Activated T-helper 2 cell treated with anti-CD3 and anti-CD28 coated beads, Interferon-gamma antibody, Interleukin-2, Interleukin-4, amounts not matched to agents 10 μg/mL and 5 μg/mL and 100 μg/mL, durations not matched to agents 14 hours and 24 hours and 36 hours (primary cell): ENCODE results near the gene RWDD1. TPM values are rescaled to one million over a fixed set of nuclear protein-coding genes. Genes with fewer than 3 reads are reported as not detected.

Experiments
- DNase-seq: peaks from one replicate; pipeline ENCODE4 v3.0.0; 2021; ENCODE audit warnings: low spot score
- H3K27ac Mint-ChIP-seq: one replicate; pipeline ENCODE4 v1.8.0; 2021; ENCODE audit warnings: mixed read lengths
- H3K27me3 Mint-ChIP-seq: one replicate; pipeline ENCODE4 v1.8.0; 2021; ENCODE audit warnings: low read depth, mixed read lengths
- H3K36me3 Mint-ChIP-seq: one replicate; pipeline ENCODE4 v1.8.0; 2021; ENCODE audit warnings: low read depth, mixed read lengths
- H3K4me1 Mint-ChIP-seq: one replicate; pipeline ENCODE4 v1.8.0; 2021; ENCODE audit warnings: low read depth, mixed read lengths
- H3K4me3 Mint-ChIP-seq: one replicate; pipeline ENCODE4 v1.8.0; 2021; ENCODE audit warnings: low read depth, mild to moderate bottlenecking, moderate library complexity, mixed read lengths
- H3K9me3 Mint-ChIP-seq: one replicate; pipeline ENCODE4 v1.8.0; 2021; ENCODE audit warnings: mixed read lengths
- intact Hi-C: fragments of 100-400 bp; cut with micrococcal nuclease; formaldehyde crosslinking; loops from one replicate; pipeline ENCODE4 v1.15.1; 2023
- total RNA-seq: library from RNA; stranded (reverse); gene quantifications from 2 replicates; pipeline ENCODE4 v1.2.3, GENCODE V29; 2022

Gene RWDD1
- total RNA-seq, 1 donor from 2014 or later = 42.1 TPM

- DNase-seq = no peak
- intact Hi-C loops = no loop called here
- no peak overlapping the region for H3K4me3 Mint-ChIP-seq
- no peaks in the 10 kb centered on the region for H3K4me1 Mint-ChIP-seq
- H3K27me3 Mint-ChIP-seq = peaks cover 53% of the 10 kb centered on the region
- no peaks in the 10 kb centered on the region for H3K9me3 Mint-ChIP-seq
- no peaks in the 10 kb centered on the region for H3K36me3 Mint-ChIP-seq
- H3K27ac Mint-ChIP-seq = no peak overlapping the region
Measured at GRCh38 chr6:116542426-116542825, 28.9 kb upstream of the RWDD1 start.

- Mint-ChIP-seq H3K4me1 (no peaks in the 10 kb centered on the region), H3K27ac (no peak overlapping the region), H3K4me3 (no peak overlapping the region), H3K9me3 (no peaks in the 10 kb centered on the region), H3K27me3 (peaks cover 51% of the 10 kb centered on the region), H3K36me3 (no peaks in the 10 kb centered on the region)
- intact Hi-C loops = no loop called here
- DNase-seq = no peak
Measured at GRCh38 chr6:116543149-116543548, 28.2 kb upstream of the RWDD1 start.

GRCh38 chr6:116545651-116546050 is 25.7 kb upstream of the RWDD1 start, which contains the start of gene TRAPPC3L:
TSS of gene TRAPPC3L (minus strand) at chr6:116545684. CDS start at chr6:116545514, 170 bp downstream.
- no peak for DNase-seq
- no peak within 1 kb of the TSS for H3K27ac Mint-ChIP-seq
- H3K4me3 Mint-ChIP-seq = no peak within 1 kb of the TSS
- peaks cover 39% of the 10 kb centered on the region for H3K27me3 Mint-ChIP-seq
- H3K36me3 Mint-ChIP-seq = no peaks in the 10 kb centered on the region
- intact Hi-C loops = no loop called here
- no peaks in the 10 kb centered on the region for H3K9me3 Mint-ChIP-seq
- no peaks in the 10 kb centered on the region for H3K4me1 Mint-ChIP-seq

- Mint-ChIP-seq H3K9me3 (no peaks in the 10 kb centered on the region), H3K27ac (no peak overlapping the region), H3K36me3 (no peaks in the 10 kb centered on the region), H3K4me3 (no peak overlapping the region), H3K4me1 (no peaks in the 10 kb centered on the region), H3K27me3 (peaks cover 43% of the 10 kb centered on the region)
- intact Hi-C loops = no loop called here
- no peak for DNase-seq
Measured at GRCh38 chr6:116547358-116547757, 23.9 kb upstream of the RWDD1 start.

GRCh38 chr6:116550796-116551195 is 20.5 kb upstream of the RWDD1 start:
- H3K9me3 Mint-ChIP-seq = no peaks in the 10 kb centered on the region
- no peak overlapping the region for H3K27ac Mint-ChIP-seq
- no peak overlapping the region for H3K4me3 Mint-ChIP-seq
- peaks cover 37% of the 10 kb centered on the region for H3K27me3 Mint-ChIP-seq
- no peak for DNase-seq
- no peaks in the 10 kb centered on the region for H3K36me3 Mint-ChIP-seq
- no peaks in the 10 kb centered on the region for H3K4me1 Mint-ChIP-seq
- intact Hi-C loops = no loop called here

- intact Hi-C loops = no loop called here
- no peak within 1 kb of the TSS for H3K27ac Mint-ChIP-seq
- H3K4me3 Mint-ChIP-seq = no peak within 1 kb of the TSS
- no peaks in the 10 kb centered on the region for H3K4me1 Mint-ChIP-seq
- H3K27me3 Mint-ChIP-seq = peaks cover 35% of the 10 kb centered on the region
- no peaks in the 10 kb centered on the region for H3K36me3 Mint-ChIP-seq
- no peak for DNase-seq
- no peaks in the 10 kb centered on the region for H3K9me3 Mint-ChIP-seq
Measured at GRCh38 chr6:116553451-116553850, 17.9 kb upstream of the RWDD1 start, which contains the start of gene CALHM4. TSS of gene CALHM4 (plus strand) at chr6:116553751. CDS start at chr6:116553794, 43 bp downstream.

GRCh38 chr6:116556065-116556464 is 15.2 kb upstream of the RWDD1 start:
- Mint-ChIP-seq H3K4me1 (peaks cover under 1% of the 10 kb centered on the region), H3K9me3 (no peaks in the 10 kb centered on the region), H3K4me3 (no peak overlapping the region), H3K27ac (no peak overlapping the region), H3K27me3 (peaks cover 31% of the 10 kb centered on the region), H3K36me3 (no peaks in the 10 kb centered on the region)
- DNase-seq = no peak
- intact Hi-C loops = no loop called here

- Mint-ChIP-seq H3K9me3 (no peaks in the 10 kb centered on the region), H3K27me3 (peaks cover 27% of the 10 kb centered on the region), H3K27ac (no peak overlapping the region), H3K4me1 (peaks cover 3% of the 10 kb centered on the region), H3K36me3 (no peaks in the 10 kb centered on the region), H3K4me3 (no peak overlapping the region)
- intact Hi-C loops = no loop called here
- no peak for DNase-seq
Measured at GRCh38 chr6:116556814-116557415, 14.4 kb upstream of the RWDD1 start.

- peaks cover 3% of the 10 kb centered on the region for H3K4me1 Mint-ChIP-seq
- DNase-seq = no peak
- no peak overlapping the region for H3K27ac Mint-ChIP-seq
- H3K4me3 Mint-ChIP-seq = no peak overlapping the region
- no peaks in the 10 kb centered on the region for H3K36me3 Mint-ChIP-seq
- no peaks in the 10 kb centered on the region for H3K9me3 Mint-ChIP-seq
- intact Hi-C loops = no loop called here
- peaks cover 26% of the 10 kb centered on the region for H3K27me3 Mint-ChIP-seq
Measured at GRCh38 chr6:116557893-116558292, 13.4 kb upstream of the RWDD1 start.

- H3K36me3 Mint-ChIP-seq = no peaks in the 10 kb centered on the region
- H3K4me3 Mint-ChIP-seq = no peak overlapping the region
- no peak overlapping the region for H3K27ac Mint-ChIP-seq
- intact Hi-C loops = no loop called here
- H3K9me3 Mint-ChIP-seq = no peaks in the 10 kb centered on the region
- peaks cover 3% of the 10 kb centered on the region for H3K4me1 Mint-ChIP-seq
- no peak for DNase-seq
- peaks cover 25% of the 10 kb centered on the region for H3K27me3 Mint-ChIP-seq
Measured at GRCh38 chr6:116560130-116560529, 11.2 kb upstream of the RWDD1 start.

GRCh38 chr6:116561377-116562018 is 9.8 kb upstream of the RWDD1 start:
- Mint-ChIP-seq H3K4me3 (no peak overlapping the region), H3K27ac (no peak overlapping the region), H3K36me3 (no peaks in the 10 kb centered on the region)

GRCh38 chr6:116562019-116562403 is 9.3 kb upstream of the RWDD1 start:
- Mint-ChIP-seq H3K4me3 (no peak overlapping the region), H3K9me3 (no peaks in the 10 kb centered on the region), H3K4me1 (peaks cover 3% of the 10 kb centered on the region), H3K36me3 (no peaks in the 10 kb centered on the region), H3K27ac (no peak overlapping the region), H3K27me3 (peaks cover 26% of the 10 kb centered on the region)
- no peak for DNase-seq
- intact Hi-C loops = no loop called here

More at GRCh38 chr6:116561377-116562018, 9.8 kb upstream of the RWDD1 start:
- H3K4me1 Mint-ChIP-seq = peaks cover 3% of the 10 kb centered on the region
- peaks cover 21% of the 10 kb centered on the region for H3K27me3 Mint-ChIP-seq
- no peaks in the 10 kb centered on the region for H3K9me3 Mint-ChIP-seq
- intact Hi-C loops = loop anchor here (1.0 kb wide), 1 partner anchor 25 kb away; no protein-coding TSS in a partner anchor
- peak; percentile 50 for DNase-seq

GRCh38 chr6:116562614-116563013 is 8.7 kb upstream of the RWDD1 start:
- Mint-ChIP-seq H3K4me3 (no peak overlapping the region), H3K9me3 (no peaks in the 10 kb centered on the region), H3K4me1 (peaks cover 3% of the 10 kb centered on the region), H3K27me3 (peaks cover 27% of the 10 kb centered on the region), H3K36me3 (no peaks in the 10 kb centered on the region), H3K27ac (no peak overlapping the region)
- intact Hi-C loops = no loop called here
- no peak for DNase-seq
